Measurements from ENCODE around the gene CTLA4.

The CTLA4 gene

GRCh38 chr2:203867561-203868200 is at the start of gene CTLA4:
Gene CTLA4, plus strand, starts transcription at chr2:203867771. Its CDS starts 172 bp downstream, at chr2:203867943.
- H3K4me2 ChIP-seq = no peak within 1 kb of the TSS
- no peaks in the 10 kb centered on the region for H3K27me3 ChIP-seq
- no peak within 1 kb of the TSS for H3K27ac ChIP-seq
- no peak for TF ChIP-seq Cebpa-rat (IDR thresholded peaks at IDR 0.05)
- H3K9me3 ChIP-seq = peaks cover 5% of the 10 kb centered on the region
- no peaks in the 10 kb centered on the region for H4K20me1 ChIP-seq
- no peak within 1 kb of the TSS for H3K4me3 ChIP-seq
- no peak within 1 kb of the TSS for H3K9ac ChIP-seq
- no peaks in the 10 kb centered on the region for H3K4me1 ChIP-seq
- no peaks in the 10 kb centered on the region for H3K36me3 ChIP-seq

- Histone ChIP-seq H3K27ac (no peak overlapping the region), H3K4me3 (no peak overlapping the region), H3K9me3 (no peaks in the 10 kb centered on the region), H3K4me2 (no peak overlapping the region), H3K36me3 (no peaks in the 10 kb centered on the region), H4K20me1 (no peaks in the 10 kb centered on the region), H3K9ac (no peak overlapping the region), H3K27me3 (no peaks in the 10 kb centered on the region), H3K4me1 (peaks cover 15% of the 10 kb centered on the region; the same call in 1 of the 2 replicates)
- no peak for TF ChIP-seq Cebpa-rat (IDR thresholded peaks at IDR 0.05)
These were observed 48.9 kb upstream of the CTLA4 start for GRCh38 chr2:203818656-203819055.

- Histone ChIP-seq H3K27ac (no peak overlapping the region), H3K4me3 (no peak overlapping the region), H3K27me3 (no peaks in the 10 kb centered on the region), H3K4me1 (peaks cover 15% of the 10 kb centered on the region; the same call in 1 of the 2 replicates), H3K4me2 (no peak overlapping the region), H3K9me3 (no peaks in the 10 kb centered on the region), H3K36me3 (no peaks in the 10 kb centered on the region), H3K9ac (no peak overlapping the region), H4K20me1 (no peaks in the 10 kb centered on the region)
- TF ChIP-seq Cebpa-rat (IDR thresholded peaks at IDR 0.05) = no peak
These were observed 48.0 kb upstream of the CTLA4 start for GRCh38 chr2:203819434-203820133.

- H3K9ac ChIP-seq = no peak overlapping the region
- H3K27ac ChIP-seq = no peak overlapping the region
- no peaks in the 10 kb centered on the region for H4K20me1 ChIP-seq
- 0 out of 2 replicates have a peak overlapping the region, but pooled peaks have one; percentile 4 for H3K4me2 ChIP-seq
- H3K4me1 ChIP-seq = peaks cover 9% of the 10 kb centered on the region; the same call in 1 of the 2 replicates
- H3K4me3 ChIP-seq = no peak overlapping the region
- no peaks in the 10 kb centered on the region for H3K9me3 ChIP-seq
- H3K36me3 ChIP-seq = no peaks in the 10 kb centered on the region
- TF ChIP-seq Cebpa-rat (IDR thresholded peaks at IDR 0.05) = no peak
- no peaks in the 10 kb centered on the region for H3K27me3 ChIP-seq
These were observed 46.6 kb upstream of the CTLA4 start for GRCh38 chr2:203820969-203821368.

GRCh38 chr2:203822240-203822639 is 45.3 kb upstream of the CTLA4 start:
- no peaks in the 10 kb centered on the region for H4K20me1 ChIP-seq
- H3K27ac ChIP-seq = no peak overlapping the region
- H3K36me3 ChIP-seq = no peaks in the 10 kb centered on the region
- no peak overlapping the region for H3K9ac ChIP-seq
- H3K27me3 ChIP-seq = no peaks in the 10 kb centered on the region
- peaks cover 9% of the 10 kb centered on the region; the same call in 1 of the 2 replicates for H3K4me1 ChIP-seq
- no peak overlapping the region for H3K4me3 ChIP-seq
- no peak overlapping the region for H3K4me2 ChIP-seq
- no peaks in the 10 kb centered on the region for H3K9me3 ChIP-seq
- TF ChIP-seq Cebpa-rat (IDR thresholded peaks at IDR 0.05) = no peak

GRCh38 chr2:203823173-203823572 is 44.4 kb upstream of the CTLA4 start:
- no peak for TF ChIP-seq Cebpa-rat (IDR thresholded peaks at IDR 0.05)
- no peak overlapping the region for H3K4me2 ChIP-seq
- peaks cover 9% of the 10 kb centered on the region; the same call in 1 of the 2 replicates for H3K4me1 ChIP-seq
- no peaks in the 10 kb centered on the region for H3K27me3 ChIP-seq
- no peaks in the 10 kb centered on the region for H4K20me1 ChIP-seq
- H3K4me3 ChIP-seq = no peak overlapping the region
- no peak overlapping the region for H3K9ac ChIP-seq
- H3K27ac ChIP-seq = no peak overlapping the region
- H3K9me3 ChIP-seq = 0 out of 2 replicates have a peak, but pooled peaks cover under 1% of the 10 kb centered on the region
- H3K36me3 ChIP-seq = no peaks in the 10 kb centered on the region

DNA sequence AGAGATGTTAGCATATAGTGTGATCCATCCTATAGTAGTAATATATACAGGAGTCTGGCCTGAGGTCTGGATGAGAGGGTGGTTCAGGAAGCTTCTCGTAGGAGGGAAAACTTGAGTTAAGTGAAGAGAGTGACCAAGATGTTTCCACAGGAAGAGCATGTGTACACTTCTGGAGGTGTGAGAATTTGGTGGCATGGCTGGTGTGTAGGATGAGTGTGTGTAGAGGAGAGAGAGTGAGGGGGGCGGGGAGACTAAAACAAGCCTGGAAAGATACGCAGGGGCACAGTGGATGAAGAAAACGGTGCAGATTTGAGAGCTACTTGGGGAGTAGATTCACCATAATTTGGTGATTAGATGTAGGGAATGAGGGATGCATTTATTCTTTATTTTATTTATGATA is 43.5 kb upstream of the CTLA4 start:
- H3K9me3 ChIP-seq = 0 out of 2 replicates have a peak, but pooled peaks cover 5% of the 10 kb centered on the region
- no peaks in the 10 kb centered on the region for H3K36me3 ChIP-seq
- peaks cover 9% of the 10 kb centered on the region; the same call in 1 of the 2 replicates for H3K4me1 ChIP-seq
- H3K4me3 ChIP-seq = no peak overlapping the region
- TF ChIP-seq Cebpa-rat (IDR thresholded peaks at IDR 0.05) = no peak
- no peak overlapping the region for H3K9ac ChIP-seq
- H3K27ac ChIP-seq = no peak overlapping the region
- no peak overlapping the region for H3K4me2 ChIP-seq
- no peaks in the 10 kb centered on the region for H4K20me1 ChIP-seq
- H3K27me3 ChIP-seq = no peaks in the 10 kb centered on the region

- no peak overlapping the region for H3K27ac ChIP-seq
- H3K9me3 ChIP-seq = 0 out of 2 replicates have a peak, but pooled peaks cover 5% of the 10 kb centered on the region
- peaks cover 9% of the 10 kb centered on the region; the same call in 1 of the 2 replicates for H3K4me1 ChIP-seq
- no peak overlapping the region for H3K4me3 ChIP-seq
- H4K20me1 ChIP-seq = no peaks in the 10 kb centered on the region
- H3K27me3 ChIP-seq = no peaks in the 10 kb centered on the region
- TF ChIP-seq Cebpa-rat (IDR thresholded peaks at IDR 0.05) = no peak
- no peak overlapping the region for H3K9ac ChIP-seq
- no peak overlapping the region for H3K4me2 ChIP-seq
- no peaks in the 10 kb centered on the region for H3K36me3 ChIP-seq
These were observed 43.0 kb upstream of the CTLA4 start for GRCh38 chr2:203824603-203825002.

DNA sequence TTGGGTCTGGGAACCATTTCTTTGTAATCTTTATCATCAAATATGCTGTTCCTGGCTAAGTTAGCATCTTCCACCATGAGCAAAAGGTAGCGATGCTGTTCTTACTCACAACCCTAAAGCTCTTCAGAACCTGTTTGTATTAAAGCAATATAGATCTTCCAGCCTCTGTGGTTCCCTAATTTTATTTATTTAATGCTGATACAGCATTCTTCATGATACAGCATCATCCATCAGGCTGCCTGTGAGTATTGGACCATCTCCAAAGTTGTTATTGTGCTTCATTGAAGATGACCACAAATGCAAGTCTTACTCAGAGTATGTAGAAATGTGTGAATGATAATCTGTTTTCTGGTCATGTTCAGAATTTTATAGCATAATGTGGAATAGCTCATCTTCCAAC is 40.9 kb upstream of the CTLA4 start:
- Histone ChIP-seq H3K9me3 (0 out of 2 replicates have a peak, but pooled peaks cover 5% of the 10 kb centered on the region), H3K4me1 (no peaks in the 10 kb centered on the region), H3K9ac (no peak overlapping the region), H3K36me3 (no peaks in the 10 kb centered on the region), H3K27ac (no peak overlapping the region), H3K27me3 (no peaks in the 10 kb centered on the region), H3K4me3 (no peak overlapping the region), H4K20me1 (no peaks in the 10 kb centered on the region), H3K4me2 (no peak overlapping the region)
- no peak for TF ChIP-seq Cebpa-rat (IDR thresholded peaks at IDR 0.05)

Data from BLaER1 (cell line).